ENCODE data around the gene GPNMB.

The GPNMB gene

DNA sequence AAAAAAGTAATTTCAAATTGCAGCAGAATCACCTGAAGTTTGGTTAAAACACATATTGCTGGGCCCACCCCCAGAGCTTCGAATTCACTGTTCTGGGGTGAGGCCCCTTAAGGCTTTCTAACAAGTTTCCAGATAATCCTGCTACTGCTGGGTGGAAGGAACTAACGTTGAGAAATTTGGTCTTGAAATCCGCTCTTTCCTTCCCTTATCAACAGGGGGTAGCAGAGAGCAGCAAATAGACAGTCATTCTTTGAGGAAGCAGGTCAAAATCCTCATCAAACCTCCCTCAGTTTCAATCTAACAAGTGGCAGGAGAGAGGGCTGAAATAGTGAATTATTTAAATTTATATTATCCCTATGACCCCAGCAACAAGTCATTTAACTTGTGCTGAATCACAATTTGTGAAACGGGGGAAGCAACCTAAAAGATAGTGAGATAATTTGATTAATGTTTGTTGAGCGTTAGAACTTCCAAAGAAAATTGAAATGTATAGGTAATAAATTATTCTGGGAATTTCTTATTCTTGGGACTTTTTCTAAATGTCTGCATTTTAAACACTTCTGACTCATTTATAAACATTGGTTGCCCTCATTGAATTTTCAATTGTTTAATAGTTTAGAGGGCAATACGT is 30.9 kb downstream of the GPNMB start:
- Histone ChIP-seq H3K9me3 (ENCODE audit: control insufficient read depth, insufficient read depth, low read length) (no peaks in the 10 kb centered on the region), H3K27me3 (ENCODE audit: control insufficient read depth, low read length) (peaks cover 3% of the 10 kb centered on the region; the same call in 1 of the 2 replicates), H3K4me1 (ENCODE audit: control insufficient read depth, low read length) (peaks cover 21% of the 10 kb centered on the region), H3K79me2 (ENCODE audit: control insufficient read depth, low read length) (no peaks in the 10 kb centered on the region), H4K20me1 (ENCODE audit: control insufficient read depth, insufficient read depth, low read depth, low read length) (no peaks in the 10 kb centered on the region), H3K4me3 (ENCODE audit: low read length) (no peak overlapping the region), H3K9me2 (replicated peaks; ENCODE audit: control insufficient read depth, low read length) (no peaks in the 10 kb centered on the region), H3K27ac (ENCODE audit: low read depth, low read length) (no peak overlapping the region), H3K4me2 (ENCODE audit: low read length) (no peak overlapping the region), H3F3A (ENCODE audit: control insufficient read depth, insufficient read depth) (no peaks in the 10 kb centered on the region; the same call in 1 of the 2 replicates), H3K36me3 (ENCODE audit: control insufficient read depth, low read length) (no peaks in the 10 kb centered on the region)
- TF ChIP-seq, protein P1, sequence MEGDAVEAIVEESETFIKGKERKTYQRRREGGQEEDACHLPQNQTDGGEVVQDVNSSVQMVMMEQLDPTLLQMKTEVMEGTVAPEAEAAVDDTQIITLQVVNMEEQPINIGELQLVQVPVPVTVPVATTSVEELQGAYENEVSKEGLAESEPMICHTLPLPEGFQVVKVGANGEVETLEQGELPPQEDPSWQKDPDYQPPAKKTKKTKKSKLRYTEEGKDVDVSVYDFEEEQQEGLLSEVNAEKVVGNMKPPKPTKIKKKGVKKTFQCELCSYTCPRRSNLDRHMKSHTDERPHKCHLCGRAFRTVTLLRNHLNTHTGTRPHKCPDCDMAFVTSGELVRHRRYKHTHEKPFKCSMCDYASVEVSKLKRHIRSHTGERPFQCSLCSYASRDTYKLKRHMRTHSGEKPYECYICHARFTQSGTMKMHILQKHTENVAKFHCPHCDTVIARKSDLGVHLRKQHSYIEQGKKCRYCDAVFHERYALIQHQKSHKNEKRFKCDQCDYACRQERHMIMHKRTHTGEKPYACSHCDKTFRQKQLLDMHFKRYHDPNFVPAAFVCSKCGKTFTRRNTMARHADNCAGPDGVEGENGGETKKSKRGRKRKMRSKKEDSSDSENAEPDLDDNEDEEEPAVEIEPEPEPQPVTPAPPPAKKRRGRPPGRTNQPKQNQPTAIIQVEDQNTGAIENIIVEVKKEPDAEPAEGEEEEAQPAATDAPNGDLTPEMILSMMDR (IDR thresholded peaks at IDR 0.05; ENCODE audit: low read depth, low read length, poor library complexity, severe bottlenecking), result peak; percentile 79
- TF ChIP-seq EZH2phosphoT487 (IDR thresholded peaks at IDR 0.05; ENCODE audit: borderline replicate concordance, low read length), result no peak

DNA sequence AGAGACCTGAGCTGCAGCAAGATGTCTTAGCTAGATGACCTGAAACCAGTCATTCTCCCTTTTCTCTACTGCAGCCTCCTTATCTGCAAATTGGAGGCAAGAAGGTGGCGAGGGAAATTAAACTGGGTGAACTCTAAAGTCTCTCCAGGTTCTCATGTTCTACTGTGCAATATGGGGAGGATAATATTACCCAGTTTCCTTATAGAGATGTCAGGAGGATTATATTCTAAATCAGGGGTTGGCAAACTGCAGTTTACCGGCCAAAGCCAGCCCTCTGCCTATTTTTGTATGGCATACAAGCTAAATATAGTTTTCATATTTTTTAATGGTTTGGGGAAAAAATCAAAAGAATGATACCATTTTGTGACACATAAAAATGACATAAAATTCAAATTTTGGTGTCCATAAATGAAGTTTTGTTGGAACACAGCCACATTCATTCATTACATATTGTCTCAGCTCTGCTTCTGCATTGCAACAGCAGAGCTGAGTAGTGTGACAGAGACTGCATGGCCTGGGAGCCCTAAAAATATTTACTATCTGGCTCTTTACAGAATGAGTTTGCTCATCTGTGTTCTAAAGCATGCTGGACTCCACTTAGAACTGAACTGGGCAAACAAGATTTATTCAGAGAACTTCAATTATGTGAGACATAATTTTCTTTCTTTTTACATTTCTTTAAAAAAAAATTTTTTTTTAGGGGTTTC is 33.4 kb downstream of the GPNMB start:
- no peaks in the 10 kb centered on the region for H3K9me3 ChIP-seq (ENCODE audit: control insufficient read depth, insufficient read depth, low read length)
- no peaks in the 10 kb centered on the region for H3K27me3 ChIP-seq (ENCODE audit: control insufficient read depth, low read length)
- H3K4me3 ChIP-seq (ENCODE audit: low read length), result no peak overlapping the region
- H3F3A ChIP-seq (ENCODE audit: control insufficient read depth, insufficient read depth), result no peaks in the 10 kb centered on the region; the same call in 1 of the 2 replicates
- no peak overlapping the region for H3K4me2 ChIP-seq (ENCODE audit: low read length)
- TF ChIP-seq, protein P1 (IDR thresholded peaks at IDR 0.05; ENCODE audit: low read depth, low read length, poor library complexity, severe bottlenecking), result no peak
- no peak for TF ChIP-seq EZH2phosphoT487 (IDR thresholded peaks at IDR 0.05; ENCODE audit: borderline replicate concordance, low read length)
- no peaks in the 10 kb centered on the region for H3K36me3 ChIP-seq (ENCODE audit: control insufficient read depth, low read length)
- H3K4me1 ChIP-seq (ENCODE audit: control insufficient read depth, low read length), result peaks cover 6% of the 10 kb centered on the region
- no peaks in the 10 kb centered on the region for H3K9me2 ChIP-seq (replicated peaks; ENCODE audit: control insufficient read depth, low read length)
- no peaks in the 10 kb centered on the region for H4K20me1 ChIP-seq (ENCODE audit: control insufficient read depth, insufficient read depth, low read depth, low read length)
- no peaks in the 10 kb centered on the region for H3K79me2 ChIP-seq (ENCODE audit: control insufficient read depth, low read length)
- no peak overlapping the region for H3K27ac ChIP-seq (ENCODE audit: low read depth, low read length)

GRCh38 chr7:23283086-23283485 is 36.5 kb downstream of the GPNMB start:
- Histone ChIP-seq H3K27ac (ENCODE audit: low read depth, low read length) (no peak overlapping the region), H3K4me3 (ENCODE audit: low read length) (no peak overlapping the region), H3K9me2 (replicated peaks; ENCODE audit: control insufficient read depth, low read length) (no peaks in the 10 kb centered on the region), H3K4me1 (ENCODE audit: control insufficient read depth, low read length) (peaks cover 7% of the 10 kb centered on the region), H3K79me2 (ENCODE audit: control insufficient read depth, low read length) (no peaks in the 10 kb centered on the region), H3K4me2 (ENCODE audit: low read length) (no peak overlapping the region), H3K27me3 (ENCODE audit: control insufficient read depth, low read length) (no peaks in the 10 kb centered on the region), H3K36me3 (ENCODE audit: control insufficient read depth, low read length) (no peaks in the 10 kb centered on the region), H4K20me1 (ENCODE audit: control insufficient read depth, insufficient read depth, low read depth, low read length) (no peaks in the 10 kb centered on the region), H3F3A (ENCODE audit: control insufficient read depth, insufficient read depth) (0 out of 2 replicates have a peak, but pooled peaks cover 3% of the 10 kb centered on the region), H3K9me3 (ENCODE audit: control insufficient read depth, insufficient read depth, low read length) (no peaks in the 10 kb centered on the region)
- TF ChIP-seq EZH2phosphoT487 (IDR thresholded peaks at IDR 0.05; ENCODE audit: borderline replicate concordance, low read length), result no peak
- TF ChIP-seq, protein P1 (IDR thresholded peaks at IDR 0.05; ENCODE audit: low read depth, low read length, poor library complexity, severe bottlenecking), result no peak

All from DOHH2 (cell line).